ENCODE data around the gene ART4. TPM values are rescaled to one million over a fixed set of nuclear protein-coding genes. Genes with fewer than 3 reads are reported as not detected.

The ART4 gene
- total RNA-seq, 2 donors from 2014 or later: 0.68 to 0.82 TPM

- Histone ChIP-seq H3K9me3 (no peaks in the 10 kb centered on the region), H3K27me3 (replicated peaks; ENCODE audit: insufficient read depth) (no peaks in the 10 kb centered on the region), H3K36me3 (no peaks in the 10 kb centered on the region), H3K4me1 (replicated peaks) (no peaks in the 10 kb centered on the region), H3K27ac (peak overlapping the region; percentile 93 to 95), H3K4me3 (no peak overlapping the region)
- TF ChIP-seq POLR2AphosphoS5 (IDR thresholded peaks at IDR 0.05) (peak; percentile 72), CTCF (IDR thresholded peaks at IDR 0.05) (no peak)
- intact Hi-C loops (cut with DNase I): loop anchor here (10.0 kb wide), 1 partner anchor 1008 kb away; the partner anchor contains the start of gene EPS8
- peak; percentile 73 for DNase-seq (ENCODE audit: low spot score)
- WGBS: 22% methylated on average over 3 of the region's 3 CpGs
Observed at GRCh38 chr12:14777271-14777670, 66.1 kb downstream of the ART4 start.

- intact Hi-C loops (cut with DNase I): loop anchor here (10.0 kb wide), 1 partner anchor 1008 kb away; the partner anchor contains the start of gene EPS8
- DNase-seq (ENCODE audit: low spot score): no peak
- no peaks in the 10 kb centered on the region for H3K4me1 ChIP-seq (replicated peaks)
- TF ChIP-seq POLR2A (IDR thresholded peaks at IDR 0.05) (no peak), CTCF (IDR thresholded peaks at IDR 0.05) (peak in 2 of 4 experiments; percentile 21 to 52), POLR2AphosphoS5 (IDR thresholded peaks at IDR 0.05) (no peak)
- peak overlapping the region; percentile 93 to 95 for H3K27ac ChIP-seq
- H3K36me3 ChIP-seq: no peaks in the 10 kb centered on the region
- no peaks in the 10 kb centered on the region for H3K27me3 ChIP-seq (replicated peaks; ENCODE audit: insufficient read depth)
- H3K9me3 ChIP-seq: no peaks in the 10 kb centered on the region
- H3K4me3 ChIP-seq: peak overlapping the region; percentile 84 to 88
- 40% methylated on average over 5 of the region's 5 CpGs for WGBS
Observed at GRCh38 chr12:14776236-14776961, 66.9 kb downstream of the ART4 start.

GRCh38 chr12:14775636-14775980 lies 67.7 kb downstream of the ART4 start:
- intact Hi-C loops (cut with DNase I): loop anchor here (10.0 kb wide), 1 partner anchor 1009 kb away; the partner anchor contains the start of gene EPS8
- Histone ChIP-seq H3K4me1 (replicated peaks) (no peaks in the 10 kb centered on the region), H3K9me3 (no peaks in the 10 kb centered on the region), H3K36me3 (no peaks in the 10 kb centered on the region), H3K27me3 (replicated peaks; ENCODE audit: insufficient read depth) (no peaks in the 10 kb centered on the region), H3K4me3 (peak overlapping the region; percentile 84 to 88), H3K27ac (peak overlapping the region; percentile 93 to 95)
- no peak for DNase-seq (ENCODE audit: low spot score)
- TF ChIP-seq POLR2A (IDR thresholded peaks at IDR 0.05) (no peak), POLR2AphosphoS5 (IDR thresholded peaks at IDR 0.05) (no peak), CTCF (IDR thresholded peaks at IDR 0.05) (no peak)
- WGBS: 25% methylated on average over 1 of the region's 1 CpG

Other genes starting within 250 kb of the ART4 start
- under 1 TPM in 1 of 2 donors, not detected in 1; 0.11 TPM for gene GUCY2C, start 146.9 kb downstream of the ART4 start, total RNA-seq
- 10 to 100 TPM; 29.6 to 29.8 TPM for gene WBP11, start 40.0 kb downstream of the ART4 start, total RNA-seq
- 1 to 10 TPM; 2.0 to 2.6 TPM for gene C12orf60, start 39.9 kb downstream of the ART4 start, total RNA-seq
- gene SMCO3, start 29.3 kb downstream of the ART4 start, total RNA-seq: 1 to 10 TPM in 1 of 2 donors, not detected in 1; 2.2 TPM
- gene MGP, start 42.3 kb upstream of the ART4 start, total RNA-seq: 100 to 1,000 TPM; 233 to 388 TPM
- 1 to 10 TPM in 1 of 2 donors, under 1 TPM in 1; 0.57 to 2.3 TPM for gene ERP27, start 95.0 kb upstream of the ART4 start, total RNA-seq
- 10 to 100 TPM; 40.2 to 65.9 TPM for gene ARHGDIB, start 118.1 kb upstream of the ART4 start, total RNA-seq
- not detected for gene PDE6H, start 129.5 kb upstream of the ART4 start, total RNA-seq

All from prostate gland (tissue), 2 donors.